Neural progenitor cell (in vitro differentiated cells): ENCODE measurements around the gene SPATA9. TPM values are rescaled to one million over a fixed set of nuclear protein-coding genes. Genes with fewer than 3 reads are reported as not detected.
"Not testable (repeated sequence)": the region's sequence is repeated elsewhere in the genome, so short reads cannot be mapped to it uniquely, and the experiment has no call there.

Experiments used
- DNase-seq: peaks from one replicate; pipeline ENCODE4 v3.0.0-alpha.2; 2016; ENCODE audit warnings: low spot score
- H2AFZ ChIP-seq: fragments of 200-600 bp; sonication (generic); replicated peaks from 2 replicates; pipeline ENCODE4 v1.6.1; 2016; ENCODE audit warnings: antibody characterized with exemption
- H3F3A ChIP-seq: fragments of 200-600 bp; sonication (generic); 2 replicates; pipeline ENCODE4 v1.6.1; 2016; ENCODE audit warnings: antibody characterized with exemption, low read depth
- H3K27ac ChIP-seq: fragments of 200-600 bp; sonication (generic); 2 replicates; pipeline ENCODE4 v1.5.1; 2016; ENCODE audit warnings: mild to moderate bottlenecking
- H3K27me3 ChIP-seq: fragments of 200-600 bp; sonication (generic); 2 replicates; pipeline ENCODE4 v1.6.1; 2016; ENCODE audit warnings: mild to moderate bottlenecking, moderate library complexity
- H3K36me3 ChIP-seq: fragments of 200-600 bp; sonication (generic); 2 replicates; pipeline ENCODE4 v1.5.1; 2016
- H3K4me1 ChIP-seq: fragments of 200-600 bp; sonication (generic); 2 replicates; pipeline ENCODE4 v1.6.1; 2016; ENCODE audit warnings: mixed run types
- H3K4me2 ChIP-seq: fragments of 200-600 bp; sonication (generic); 2 replicates; pipeline ENCODE4 v1.6.1; 2016
- H3K4me3 ChIP-seq: fragments of 200-600 bp; sonication (generic); 2 replicates; pipeline ENCODE4 v1.5.1; 2016
- H3K79me2 ChIP-seq: fragments of 200-600 bp; sonication (generic); 2 replicates; pipeline ENCODE4 v1.6.1; 2016; ENCODE audit warnings: low read depth
- H3K9ac ChIP-seq: fragments of 200-600 bp; sonication (generic); 2 replicates; pipeline ENCODE4 v1.6.1; 2016
- H3K9me3 ChIP-seq: fragments of 200-600 bp; sonication (generic); 2 replicates; pipeline ENCODE4 v1.5.1; 2016; ENCODE audit warnings: low read depth
- H4K20me1 ChIP-seq: fragments of 200-600 bp; sonication (generic); 2 replicates; pipeline ENCODE4 v1.6.1; 2016; ENCODE audit warnings: low read depth
- H3K27ac Mint-ChIP-seq: 3 replicates; pipeline ENCODE4 v1.8.0; 2021; ENCODE audit warnings: mixed read lengths
- H3K27me3 Mint-ChIP-seq: 2 replicates; pipeline ENCODE4 v1.8.0; 2022; ENCODE audit warnings: low read depth, mild to moderate bottlenecking, inconsistent platforms, moderate library complexity, mixed read lengths; ENCODE audit not compliant: insufficient read depth
- H3K36me3 Mint-ChIP-seq: 3 replicates; pipeline ENCODE4 v1.8.0; 2021; ENCODE audit warnings: mixed read lengths
- H3K4me1 Mint-ChIP-seq: 3 replicates; pipeline ENCODE4 v1.8.0; 2021; ENCODE audit warnings: mixed read lengths
- H3K4me3 Mint-ChIP-seq: 3 replicates; pipeline ENCODE4 v1.8.0; 2021; ENCODE audit warnings: mild to moderate bottlenecking, moderate library complexity, mixed read lengths
- H3K9me3 Mint-ChIP-seq: 3 replicates; pipeline ENCODE4 v1.8.0; 2020; ENCODE audit warnings: mixed read lengths
- EZH2 ChIP-seq: fragments of 200-600 bp; sonication (generic); IDR thresholded peaks from 2 replicates; pipeline ENCODE4 v1.6.1; 2017; ENCODE audit warnings: antibody characterized with exemption, mild to moderate bottlenecking, moderate library complexity
- EZH2phosphoT487 ChIP-seq: fragments of 200-600 bp; sonication (generic); IDR thresholded peaks from 2 replicates; pipeline ENCODE4 v1.6.1; 2017; ENCODE audit warnings: antibody characterized with exemption
- total RNA-seq: library from RNA; depleted of rRNA; stranded (reverse); fragments of >200 nt; gene quantifications from 2 replicates; pipeline ENCODE4 v1.2.3, GENCODE V29; 2015; ENCODE audit warnings: low replicate concordance
- TF ChIP-seq, protein P1 (sequence below): fragments of 200-600 bp; sonication (generic); IDR thresholded peaks from 2 replicates; pipeline ENCODE4 v1.5.1; 2017; ENCODE audit warnings: antibody characterized with exemption, mild to moderate bottlenecking

The SPATA9 gene
- total RNA-seq, 1 donor from 2014 or later, result not detected

DNA sequence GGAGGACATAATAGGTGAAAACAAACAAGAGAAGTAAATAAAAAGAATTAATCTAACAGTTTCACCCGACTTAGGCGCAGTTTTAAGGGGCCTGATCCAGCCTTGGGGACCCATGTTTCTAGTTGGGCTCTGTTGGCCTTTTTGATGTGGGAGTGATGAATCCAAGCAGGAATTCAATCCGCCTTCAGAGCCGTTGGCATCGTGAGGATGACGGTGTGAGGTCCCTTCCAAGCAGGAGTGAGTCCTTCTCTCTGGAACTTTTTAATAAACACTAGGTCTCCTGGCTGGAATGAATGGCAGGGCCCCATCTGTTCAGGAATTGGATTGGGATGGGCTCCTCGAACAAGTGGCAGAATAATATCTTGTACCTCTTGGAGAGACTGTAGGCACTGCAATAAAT lies 26.1 kb upstream of the SPATA9 start:
- no peak for TF ChIP-seq EZH2
- TF ChIP-seq EZH2phosphoT487, result no peak
- TF ChIP-seq, protein P1, sequence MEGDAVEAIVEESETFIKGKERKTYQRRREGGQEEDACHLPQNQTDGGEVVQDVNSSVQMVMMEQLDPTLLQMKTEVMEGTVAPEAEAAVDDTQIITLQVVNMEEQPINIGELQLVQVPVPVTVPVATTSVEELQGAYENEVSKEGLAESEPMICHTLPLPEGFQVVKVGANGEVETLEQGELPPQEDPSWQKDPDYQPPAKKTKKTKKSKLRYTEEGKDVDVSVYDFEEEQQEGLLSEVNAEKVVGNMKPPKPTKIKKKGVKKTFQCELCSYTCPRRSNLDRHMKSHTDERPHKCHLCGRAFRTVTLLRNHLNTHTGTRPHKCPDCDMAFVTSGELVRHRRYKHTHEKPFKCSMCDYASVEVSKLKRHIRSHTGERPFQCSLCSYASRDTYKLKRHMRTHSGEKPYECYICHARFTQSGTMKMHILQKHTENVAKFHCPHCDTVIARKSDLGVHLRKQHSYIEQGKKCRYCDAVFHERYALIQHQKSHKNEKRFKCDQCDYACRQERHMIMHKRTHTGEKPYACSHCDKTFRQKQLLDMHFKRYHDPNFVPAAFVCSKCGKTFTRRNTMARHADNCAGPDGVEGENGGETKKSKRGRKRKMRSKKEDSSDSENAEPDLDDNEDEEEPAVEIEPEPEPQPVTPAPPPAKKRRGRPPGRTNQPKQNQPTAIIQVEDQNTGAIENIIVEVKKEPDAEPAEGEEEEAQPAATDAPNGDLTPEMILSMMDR, result no peak
- Histone ChIP-seq H4K20me1 (no peaks in the 10 kb centered on the region), H3K36me3 (no peaks in the 10 kb centered on the region), H3K79me2 (no peaks in the 10 kb centered on the region), H3K4me2 (no peak overlapping the region), H3K4me3 (no peak overlapping the region), H3K9me3 (no peaks in the 10 kb centered on the region), H3F3A (no peaks in the 10 kb centered on the region), H3K27ac (no peak overlapping the region), H3K4me1 (peaks cover 13% of the 10 kb centered on the region), H2AFZ (no peak overlapping the region), H3K27me3 (no peaks in the 10 kb centered on the region), H3K9ac (no peak overlapping the region)
- Mint-ChIP-seq H3K27me3 (peaks cover 5% of the 10 kb centered on the region), H3K36me3 (peaks cover 2% of the 10 kb centered on the region), H3K27ac (no peak overlapping the region), H3K4me1 (peaks cover 13% of the 10 kb centered on the region), H3K9me3 (peaks cover 3% of the 10 kb centered on the region), H3K4me3 (no peak overlapping the region)
- DNase-seq, result no peak

DNA sequence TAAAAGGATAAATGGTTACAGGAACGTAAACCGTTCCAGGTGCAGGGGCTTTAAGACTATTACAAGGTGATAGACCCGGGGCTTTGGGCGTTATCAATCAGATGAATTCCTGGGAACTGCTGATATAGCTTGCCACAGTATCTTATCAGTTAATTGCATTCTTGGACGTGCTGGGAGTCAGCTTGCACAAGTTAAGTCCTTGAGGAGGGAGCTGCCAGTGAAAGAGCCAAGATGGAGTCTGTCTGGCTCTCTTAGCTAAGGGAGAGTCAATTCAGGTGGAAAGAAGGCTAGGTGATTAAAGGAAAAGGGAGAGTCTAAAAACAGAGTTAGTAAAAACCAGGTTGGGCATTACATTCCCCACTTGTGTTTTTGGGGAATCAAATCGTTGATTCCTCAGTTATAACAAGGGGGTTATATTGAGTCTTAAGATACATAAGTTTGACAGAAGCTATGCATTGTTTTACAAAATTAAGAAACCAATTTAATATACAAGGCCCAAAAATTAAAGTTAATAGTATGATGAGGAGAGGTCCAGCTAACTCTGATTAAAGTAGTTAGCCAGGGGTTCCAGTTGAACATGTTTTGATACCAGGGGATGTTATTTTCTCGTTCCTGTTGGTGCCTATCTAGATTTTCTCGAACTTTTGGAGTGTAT lies 24.9 kb upstream of the SPATA9 start:
- H3K9me3 ChIP-seq, H3K27me3 Mint-ChIP-seq, H3K36me3 ChIP-seq, H3K27me3 ChIP-seq, H3K4me2 ChIP-seq, H3K9me3 Mint-ChIP-seq, H2AFZ ChIP-seq, H3K9ac ChIP-seq, H3K4me3 ChIP-seq, H3K4me3 Mint-ChIP-seq, H3K27ac Mint-ChIP-seq, H3K27ac ChIP-seq, H3K79me2 ChIP-seq, H4K20me1 ChIP-seq, H3K36me3 Mint-ChIP-seq, H3F3A ChIP-seq: not testable (repeated sequence)
- peaks cover 13% of the 10 kb centered on the region for H3K4me1 ChIP-seq
- peak; percentile 37 for DNase-seq
- H3K4me1 Mint-ChIP-seq, result peaks cover 13% of the 10 kb centered on the region

DNA sequence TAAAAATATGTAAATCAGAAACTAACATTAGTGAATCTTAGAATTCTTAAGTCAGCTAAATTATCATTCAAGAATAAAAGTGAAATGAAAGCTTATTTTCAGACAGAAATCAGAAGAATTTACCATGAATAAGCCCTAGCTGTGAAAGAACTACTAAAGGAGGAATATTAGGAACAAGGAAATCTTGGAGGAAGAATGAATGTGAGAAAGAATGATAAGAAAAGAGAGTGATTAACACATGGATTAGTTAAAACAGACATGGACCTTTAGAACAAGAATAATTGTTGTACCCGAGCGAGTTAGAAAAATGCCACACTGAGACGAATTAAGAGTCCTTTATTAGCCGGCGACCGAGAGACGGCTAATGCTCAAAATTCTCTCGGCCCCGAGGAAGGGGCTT lies 24.3 kb upstream of the SPATA9 start:
- Mint-ChIP-seq H3K4me1 (peaks cover 13% of the 10 kb centered on the region), H3K9me3 (peaks cover 3% of the 10 kb centered on the region), H3K27me3 (peaks cover 5% of the 10 kb centered on the region), H3K27ac (no peak overlapping the region), H3K36me3 (peaks cover 2% of the 10 kb centered on the region), H3K4me3 (no peak overlapping the region)
- H3K79me2 ChIP-seq, result no peaks in the 10 kb centered on the region
- H3K9ac ChIP-seq, result no peak overlapping the region
- no peaks in the 10 kb centered on the region for H3F3A ChIP-seq
- H3K27ac ChIP-seq, result no peak overlapping the region
- no peak for DNase-seq
- no peak overlapping the region for H2AFZ ChIP-seq
- H3K4me3 ChIP-seq, result no peak overlapping the region
- no peaks in the 10 kb centered on the region for H3K9me3 ChIP-seq
- TF ChIP-seq EZH2, result no peak
- TF ChIP-seq, protein P1, result no peak
- no peak for TF ChIP-seq EZH2phosphoT487
- H3K4me2 ChIP-seq, result no peak overlapping the region
- no peaks in the 10 kb centered on the region for H3K27me3 ChIP-seq
- peaks cover 13% of the 10 kb centered on the region for H3K4me1 ChIP-seq
- H4K20me1 ChIP-seq, result no peaks in the 10 kb centered on the region
- no peaks in the 10 kb centered on the region for H3K36me3 ChIP-seq

DNA sequence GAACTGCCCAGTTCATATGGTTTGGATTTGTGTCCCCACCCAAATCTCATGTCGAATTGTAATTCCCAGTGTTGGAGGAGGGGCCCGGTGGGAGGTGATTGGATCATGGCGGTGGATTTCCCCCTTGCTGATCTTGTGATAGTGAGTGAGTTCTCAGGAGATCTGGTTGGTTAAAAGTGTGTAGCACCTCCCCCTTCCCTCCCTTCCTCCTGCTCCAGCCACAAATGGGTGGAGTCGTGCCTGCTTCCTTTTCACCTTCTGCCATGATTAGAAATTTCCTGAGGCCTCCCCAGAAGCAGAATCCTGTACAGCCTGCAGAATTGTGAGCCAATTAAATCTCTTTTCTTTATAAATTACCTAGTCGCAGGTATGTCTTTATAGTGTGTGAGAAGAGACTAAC lies 23.4 kb upstream of the SPATA9 start:
- H3K4me1 Mint-ChIP-seq, H3K9ac ChIP-seq, H3K27me3 Mint-ChIP-seq, H3K9me3 ChIP-seq, H3K36me3 Mint-ChIP-seq, H3K9me3 Mint-ChIP-seq, H3K4me2 ChIP-seq, H2AFZ ChIP-seq, H3K4me3 Mint-ChIP-seq, H3K36me3 ChIP-seq, H3F3A ChIP-seq, H3K4me3 ChIP-seq, H3K27ac Mint-ChIP-seq, H3K27me3 ChIP-seq, H3K27ac ChIP-seq, H4K20me1 ChIP-seq, DNase-seq, H3K79me2 ChIP-seq: not testable (repeated sequence)
- H3K4me1 ChIP-seq, result peaks cover 13% of the 10 kb centered on the region
